ENCODE results near the gene EPHA8. TPM values are rescaled to one million over a fixed set of nuclear protein-coding genes. Genes with fewer than 3 reads are reported as not detected.

The EPHA8 gene
- not detected for total RNA-seq

GRCh38 chr1:22562584-22563583 lies at the start of gene EPHA8:
Gene EPHA8 (plus strand): TSS chr1:22563489. CDS start chr1:22563636, 147 bp downstream.
- peaks cover 0 to 3% of the 10 kb centered on the region in 2 donors for H3K27me3 ChIP-seq
- H3K36me3 ChIP-seq, result no peaks in the 10 kb centered on the region
- no peaks in the 10 kb centered on the region for H3K9me3 ChIP-seq
- no peak within 1 kb of the TSS for H3K27ac ChIP-seq
- peak within 1 kb of the TSS in 1 of 2 donors; percentile 27 for H3K4me3 ChIP-seq
- no peaks in the 10 kb centered on the region for H3K4me1 ChIP-seq
- DNase-seq (ENCODE audit: low spot score), result no peak
- TF ChIP-seq CTCF (IDR thresholded peaks at IDR 0.05), result no peak

GRCh38 chr1:22516906-22517571 lies 46.2 kb upstream of the EPHA8 start:
- H3K4me1 ChIP-seq, result no peaks in the 10 kb centered on the region
- H3K4me3 ChIP-seq, result no peak overlapping the region
- H3K27me3 ChIP-seq, result no peaks in the 10 kb centered on the region
- H3K27ac ChIP-seq, result no peak overlapping the region
- no peaks in the 10 kb centered on the region for H3K9me3 ChIP-seq
- DNase-seq (ENCODE audit: low spot score), result no peak
- peaks cover 98% of the 10 kb centered on the region for H3K36me3 ChIP-seq
- no peak for TF ChIP-seq CTCF (IDR thresholded peaks at IDR 0.05)

GRCh38 chr1:22517956-22518355 lies 45.3 kb upstream of the EPHA8 start:
- Histone ChIP-seq H3K27ac (no peak overlapping the region), H3K4me1 (no peaks in the 10 kb centered on the region), H3K36me3 (peaks cover 94% of the 10 kb centered on the region), H3K4me3 (no peak overlapping the region), H3K27me3 (no peaks in the 10 kb centered on the region), H3K9me3 (no peaks in the 10 kb centered on the region)
- no peak for TF ChIP-seq CTCF (IDR thresholded peaks at IDR 0.05)
- DNase-seq (ENCODE audit: low spot score), result no peak

- no peak for TF ChIP-seq CTCF (IDR thresholded peaks at IDR 0.05)
- DNase-seq (ENCODE audit: low spot score), result no peak
- Histone ChIP-seq H3K36me3 (peaks cover 91% of the 10 kb centered on the region), H3K4me3 (no peak overlapping the region), H3K27me3 (no peaks in the 10 kb centered on the region), H3K27ac (no peak overlapping the region), H3K4me1 (no peaks in the 10 kb centered on the region), H3K9me3 (no peaks in the 10 kb centered on the region)
Measured at GRCh38 chr1:22518379-22518778, 44.9 kb upstream of the EPHA8 start.

- TF ChIP-seq CTCF (IDR thresholded peaks at IDR 0.05), result no peak
Measured at GRCh38 chr1:22520871-22521270, 42.4 kb upstream of the EPHA8 start.

More at GRCh38 chr1:22520871-22521270, 42.4 kb upstream of the EPHA8 start:
- H3K27ac ChIP-seq, result no peak overlapping the region
- H3K36me3 ChIP-seq, result peaks cover 90% of the 10 kb centered on the region
- no peaks in the 10 kb centered on the region for H3K27me3 ChIP-seq
- H3K4me1 ChIP-seq, result no peaks in the 10 kb centered on the region
- no peak for DNase-seq (ENCODE audit: low spot score)
- H3K4me3 ChIP-seq, result no peak overlapping the region
- no peaks in the 10 kb centered on the region for H3K9me3 ChIP-seq

Measured in right atrium auricular region (tissue), 2 donors.